Breast epithelium (tissue), 4 donors: ENCODE measurements around the gene CCSER1. TPM values are rescaled to one million over a fixed set of nuclear protein-coding genes. Genes with fewer than 3 reads are reported as not detected.
"Not testable (repeated sequence)": the region's sequence is repeated elsewhere in the genome, so short reads cannot be mapped to it uniquely, and the experiment has no call there.

Experiments
- DNase-seq, 2 donors: peaks; one replicate each; pipeline ENCODE4 v3.0.0-alpha.2; 2019; ENCODE audit warnings: low spot score in 2 of 2
- H3K27ac ChIP-seq, 2 donors: fragments of 200-600 bp; sonication (generic) in 1 of 2; one replicate each; pipeline ENCODE4 v1.5.1; 2016 to 2019; ENCODE audit warnings: mild to moderate bottlenecking in 1 of 2
- H3K27me3 ChIP-seq, 2 donors: fragments of 200-600 bp; sonication (generic) in 1 of 2; one replicate each; pipeline versions ENCODE4 v1.5.1 to v1.6.0; 2017 to 2019; ENCODE audit warnings: control low read depth in 1 of 2, mild to moderate bottlenecking in 1 of 2
- H3K36me3 ChIP-seq: fragments of 200-600 bp; one replicate; pipeline ENCODE4 v1.5.1; 2019
- H3K4me1 ChIP-seq, 2 donors: fragments of 200-600 bp; sonication (generic); one replicate each; pipeline ENCODE4 v1.5.1; 2016 to 2019; ENCODE audit warnings: control low read depth in 1 of 2
- H3K4me3 ChIP-seq, 3 donors: fragments of 200-600 bp; sonication (generic); 1 replicate in 2 of 3; 2 replicates in 1 of 3; pipeline ENCODE4 v1.5.1; 2016 to 2019; ENCODE audit warnings: mild to moderate bottlenecking in 3 of 3, moderate library complexity in 2 of 3
- H3K9me3 ChIP-seq, 2 donors: fragments of 200-600 bp; sonication (generic) in 1 of 2; one replicate each; pipeline ENCODE4 v1.5.1; 2016 to 2019; ENCODE audit warnings: control low read depth in 1 of 2
- CTCF ChIP-seq, 3 donors: fragments of 450-650 bp; IDR thresholded peaks; one replicate each; pipeline ENCODE4 v1.5.1; 2016 to 2017; ENCODE audit warnings: antibody characterized with exemption in 3 of 3, mild to moderate bottlenecking in 3 of 3, moderate library complexity in 3 of 3
- POLR2A ChIP-seq: fragments of 450-650 bp; IDR thresholded peaks from one replicate; pipeline ENCODE4 v1.6.1; 2016; ENCODE audit warnings: antibody characterized with exemption, mild to moderate bottlenecking, moderate library complexity
- POLR2AphosphoS5 ChIP-seq, 3 donors: sonication (generic); formaldehyde crosslinking; IDR thresholded peaks; one replicate each; pipeline ENCODE4 v1.6.1; 2017; ENCODE audit warnings: antibody characterized with exemption in 3 of 3
- intact Hi-C: fragments of 100-400 bp; cut with DNase I; formaldehyde crosslinking; loops from one replicate; pipeline ENCODE4 v1.15.1; 2023; ENCODE audit warnings: low total_unique reads
- total RNA-seq, 3 donors: library from RNA; depleted of rRNA; stranded (reverse); fragments of >200 nt; gene quantifications; one replicate each; pipeline ENCODE4 v1.1.0, GENCODE V29; 2016

CCSER1 gene
- total RNA-seq, 3 donors from 2014 or later, result 6.4 to 73.3 (median 55.7) TPM

GRCh38 chr4:91243132-91243531 lies 1115.9 kb downstream of the CCSER1 start:
- Histone ChIP-seq H3K27ac (no peak overlapping the region), H3K27me3 (no peaks in the 10 kb centered on the region), H3K9me3 (no peaks in the 10 kb centered on the region), H3K4me3 (no peak overlapping the region), H3K36me3 (no peaks in the 10 kb centered on the region), H3K4me1 (no peaks in the 10 kb centered on the region)
- no peak for DNase-seq
- TF ChIP-seq POLR2A, result no peak
- no peak for TF ChIP-seq CTCF (IDR thresholded peaks at IDR 0.05)
- no peak for TF ChIP-seq POLR2AphosphoS5 (IDR thresholded peaks at IDR 0.05)
- intact Hi-C loops, result no loop called here

DNA sequence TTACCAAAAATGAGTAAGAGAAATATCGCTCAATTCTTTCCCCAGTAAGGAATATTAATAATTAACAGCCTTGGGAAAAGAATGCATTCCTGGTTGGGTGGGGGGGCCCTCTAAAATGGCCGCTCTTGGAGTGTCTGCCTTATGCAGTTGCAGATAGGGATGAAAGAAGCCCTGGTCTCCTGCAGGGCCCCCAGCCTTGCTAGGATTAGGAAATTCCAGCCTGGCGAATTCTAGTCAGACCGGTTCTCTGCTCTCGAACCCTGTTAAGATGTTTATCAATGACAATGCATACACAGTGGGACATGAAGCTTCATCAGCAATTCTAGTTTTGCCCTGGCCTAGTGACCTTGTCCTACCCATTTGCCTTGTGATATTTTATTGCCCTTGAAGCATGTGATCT lies 1128.8 kb downstream of the CCSER1 start:
- Histone ChIP-seq H3K4me1 (no peaks in the 10 kb centered on the region), H3K36me3 (no peaks in the 10 kb centered on the region), H3K27ac (no peak overlapping the region), H3K9me3 (no peaks in the 10 kb centered on the region), H3K4me3 (no peak overlapping the region), H3K27me3 (no peaks in the 10 kb centered on the region)
- intact Hi-C loops, result no loop called here
- no peak for DNase-seq
- no peak for TF ChIP-seq POLR2A

DNA sequence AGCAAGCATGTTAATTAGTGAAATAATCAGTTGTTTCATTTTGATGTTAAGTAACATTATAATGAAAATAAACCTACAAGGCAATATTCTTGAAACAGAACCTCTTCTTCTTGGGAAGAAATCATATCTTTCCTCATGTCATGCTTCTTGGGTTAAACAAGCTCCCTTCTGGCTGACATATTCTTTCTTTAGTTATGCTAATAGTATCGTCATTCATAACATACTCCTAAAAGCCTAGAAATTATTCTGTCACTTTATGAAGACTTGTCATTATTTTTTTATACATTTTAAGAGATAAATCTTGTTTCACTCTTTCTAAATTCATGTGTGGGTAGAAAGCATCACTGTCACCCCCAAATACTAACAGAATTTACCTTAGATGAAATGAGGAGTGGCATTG lies 1129.6 kb downstream of the CCSER1 start:
- TF ChIP-seq POLR2AphosphoS5 (IDR thresholded peaks at IDR 0.05) (no peak), POLR2A (no peak), CTCF (IDR thresholded peaks at IDR 0.05) (no peak)
- no peak overlapping the region for H3K27ac ChIP-seq
- no peaks in the 10 kb centered on the region for H3K4me1 ChIP-seq
- DNase-seq, result no peak
- no peak overlapping the region for H3K4me3 ChIP-seq
- intact Hi-C loops, result no loop called here
- H3K36me3 ChIP-seq, result no peaks in the 10 kb centered on the region
- no peaks in the 10 kb centered on the region for H3K27me3 ChIP-seq
- no peaks in the 10 kb centered on the region for H3K9me3 ChIP-seq

DNA sequence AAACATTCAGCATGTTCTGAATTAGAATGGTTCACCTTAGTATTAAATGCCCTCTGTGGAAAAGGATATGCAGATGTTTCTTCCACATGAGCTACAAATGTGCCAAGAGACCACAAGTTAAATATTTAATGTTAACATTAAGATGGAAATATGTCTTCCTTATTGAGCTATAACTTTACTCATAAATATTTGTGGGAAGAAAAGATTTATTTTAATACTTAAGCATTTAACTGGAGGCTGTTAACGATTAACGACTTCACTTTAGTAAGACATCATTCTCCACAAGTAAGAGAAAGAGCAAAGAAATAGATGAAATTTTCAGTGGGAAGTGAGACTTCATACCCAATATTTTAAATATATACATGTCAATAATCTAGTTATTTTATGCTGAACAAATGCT lies 1130.5 kb downstream of the CCSER1 start:
- no peak overlapping the region for H3K4me3 ChIP-seq
- H3K27me3 ChIP-seq, result no peaks in the 10 kb centered on the region
- no peak overlapping the region for H3K27ac ChIP-seq
- no peaks in the 10 kb centered on the region for H3K4me1 ChIP-seq
- TF ChIP-seq POLR2AphosphoS5 (IDR thresholded peaks at IDR 0.05), result no peak
- TF ChIP-seq POLR2A, result no peak
- no peak for TF ChIP-seq CTCF (IDR thresholded peaks at IDR 0.05)
- no peaks in the 10 kb centered on the region for H3K9me3 ChIP-seq
- DNase-seq, result no peak
- no peaks in the 10 kb centered on the region for H3K36me3 ChIP-seq
- intact Hi-C loops, result no loop called here

GRCh38 chr4:91258326-91258725 lies 1131.1 kb downstream of the CCSER1 start:
- H3K4me3 ChIP-seq, result no peak overlapping the region
- no peaks in the 10 kb centered on the region for H3K27me3 ChIP-seq
- intact Hi-C loops, result no loop called here
- no peak for TF ChIP-seq CTCF (IDR thresholded peaks at IDR 0.05)
- H3K27ac ChIP-seq, result no peak overlapping the region
- no peaks in the 10 kb centered on the region for H3K4me1 ChIP-seq
- H3K9me3 ChIP-seq, result no peaks in the 10 kb centered on the region
- DNase-seq, result no peak
- no peaks in the 10 kb centered on the region for H3K36me3 ChIP-seq

DNA sequence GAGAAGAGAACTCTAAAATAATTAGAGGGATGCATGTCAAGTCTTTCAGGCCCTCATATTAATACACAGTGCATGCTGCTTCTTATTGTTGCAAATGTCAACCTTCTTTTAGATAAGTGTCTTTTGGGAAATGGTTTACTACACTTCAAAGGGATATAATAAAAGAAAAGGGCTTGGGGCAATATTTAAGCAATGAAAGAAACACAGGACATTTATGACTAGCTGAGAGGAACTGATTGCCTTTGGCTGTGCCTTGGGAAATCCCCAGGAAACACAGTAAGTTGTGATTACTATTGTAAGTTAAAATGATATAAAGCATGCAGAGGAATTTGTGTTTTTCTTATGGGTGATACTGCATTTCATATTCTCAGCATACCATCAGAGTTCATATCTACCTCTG lies 1140.3 kb downstream of the CCSER1 start:
- H3K27me3 ChIP-seq, result no peaks in the 10 kb centered on the region
- H3K4me3 ChIP-seq, result no peak overlapping the region
- TF ChIP-seq CTCF (IDR thresholded peaks at IDR 0.05) (no peak), POLR2AphosphoS5 (IDR thresholded peaks at IDR 0.05) (no peak), POLR2A (no peak)
- intact Hi-C loops, result no loop called here
- no peaks in the 10 kb centered on the region for H3K4me1 ChIP-seq
- no peak for DNase-seq
- H3K9me3 ChIP-seq, result peaks cover 0 to 12% of the 10 kb centered on the region in 2 donors
- H3K36me3 ChIP-seq, result no peaks in the 10 kb centered on the region
- H3K27ac ChIP-seq, result no peak overlapping the region

GRCh38 chr4:91268481-91268880 lies 1141.3 kb downstream of the CCSER1 start:
- H3K4me1 ChIP-seq, H3K27me3 ChIP-seq, intact Hi-C loops, H3K27ac ChIP-seq, DNase-seq, H3K36me3 ChIP-seq, H3K4me3 ChIP-seq: not testable (repeated sequence)
- peaks cover 0 to 18% of the 10 kb centered on the region in 2 donors for H3K9me3 ChIP-seq
